Body of pancreas (tissue), 4 donors: ENCODE measurements around the gene ZNF605.

Source experiments
- POLR2A ChIP-seq, 3 donors: fragments of 450-650 bp; IDR thresholded peaks; one replicate each; pipeline ENCODE4 v1.6.1; 2016; ENCODE audit warnings: antibody characterized with exemption in 3 of 3, mild to moderate bottlenecking in 2 of 3
- TF ChIP-seq, protein P1 (sequence below), 7 experiments: fragments of 450-650 bp in 4 of 7; fragments of 200-600 bp in 3 of 7; sonication (generic) in 3 of 7; IDR thresholded peaks; one replicate each; pipeline ENCODE4 v1.5.1; 2016 to 2019; ENCODE audit warnings: antibody characterized with exemption in 7 of 7

DNA sequence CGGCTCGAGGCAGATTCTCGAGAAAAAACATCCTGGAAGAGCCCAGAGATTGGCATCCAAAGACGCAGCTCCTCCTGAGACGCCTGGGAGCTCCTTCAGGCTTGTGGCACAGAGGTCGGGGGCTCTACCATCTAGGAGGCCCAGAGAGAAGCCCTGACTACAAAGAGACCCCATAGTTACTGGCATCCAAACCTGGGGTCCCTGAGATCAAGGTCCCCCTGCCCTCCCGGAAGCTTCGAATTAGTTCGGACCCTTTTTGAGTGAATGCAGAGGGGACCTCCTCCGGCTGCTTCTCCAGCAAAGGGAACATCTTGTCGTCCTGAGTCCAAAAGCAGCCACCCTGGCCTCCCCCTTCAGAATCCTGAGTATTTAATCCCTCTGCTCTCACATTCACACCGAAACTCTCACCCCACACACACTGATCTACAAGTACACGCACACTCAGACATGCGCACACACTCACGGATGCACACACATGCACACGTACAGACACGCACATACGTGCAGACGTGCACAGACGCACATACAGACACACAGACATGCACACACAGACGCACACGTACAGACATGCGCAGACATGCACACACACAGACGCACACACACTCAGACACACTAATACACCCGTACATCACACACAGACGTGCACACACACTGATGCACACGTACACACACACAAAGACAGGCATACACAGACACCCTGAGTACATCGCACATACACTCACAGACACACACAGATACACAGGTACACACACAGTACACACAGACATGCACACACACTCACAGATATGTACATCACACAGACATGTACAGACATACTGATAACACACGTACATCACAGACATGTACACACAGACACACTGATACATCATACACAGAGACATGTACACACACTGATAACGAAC lies 5.9 kb downstream of the ZNF605 start:
- TF ChIP-seq POLR2A (IDR thresholded peaks at IDR 0.05), result no peak
- TF ChIP-seq, protein P1, sequence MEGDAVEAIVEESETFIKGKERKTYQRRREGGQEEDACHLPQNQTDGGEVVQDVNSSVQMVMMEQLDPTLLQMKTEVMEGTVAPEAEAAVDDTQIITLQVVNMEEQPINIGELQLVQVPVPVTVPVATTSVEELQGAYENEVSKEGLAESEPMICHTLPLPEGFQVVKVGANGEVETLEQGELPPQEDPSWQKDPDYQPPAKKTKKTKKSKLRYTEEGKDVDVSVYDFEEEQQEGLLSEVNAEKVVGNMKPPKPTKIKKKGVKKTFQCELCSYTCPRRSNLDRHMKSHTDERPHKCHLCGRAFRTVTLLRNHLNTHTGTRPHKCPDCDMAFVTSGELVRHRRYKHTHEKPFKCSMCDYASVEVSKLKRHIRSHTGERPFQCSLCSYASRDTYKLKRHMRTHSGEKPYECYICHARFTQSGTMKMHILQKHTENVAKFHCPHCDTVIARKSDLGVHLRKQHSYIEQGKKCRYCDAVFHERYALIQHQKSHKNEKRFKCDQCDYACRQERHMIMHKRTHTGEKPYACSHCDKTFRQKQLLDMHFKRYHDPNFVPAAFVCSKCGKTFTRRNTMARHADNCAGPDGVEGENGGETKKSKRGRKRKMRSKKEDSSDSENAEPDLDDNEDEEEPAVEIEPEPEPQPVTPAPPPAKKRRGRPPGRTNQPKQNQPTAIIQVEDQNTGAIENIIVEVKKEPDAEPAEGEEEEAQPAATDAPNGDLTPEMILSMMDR (IDR thresholded peaks at IDR 0.05), result no peak
